Choroid plexus epithelial cell (primary cell): Measurements from ENCODE around the gene UBE2L3.
A peak's percentile ranks its signal among the peaks of the same experiment; 100 is the strongest.

Experiments
- DNase-seq: peaks from one replicate; pipeline ENCODE4 v3.0.0-alpha.2; 2010; ENCODE audit warnings: low read depth
- H3K4me3 ChIP-seq: 2 replicates; pipeline ENCODE4 v1.5.1; 2011; ENCODE audit warnings: low read depth, mild to moderate bottlenecking, control low read depth, low read length, moderate library complexity
- TF ChIP-seq, protein P1 (sequence below): conservative IDR thresholded peaks from 2 replicates; pipeline ENCODE4 v1.5.1; 2011; ENCODE audit warnings: low read depth, mild to moderate bottlenecking, control low read depth, inconsistent platforms, low read length, moderate library complexity

The UBE2L3 gene

DNA sequence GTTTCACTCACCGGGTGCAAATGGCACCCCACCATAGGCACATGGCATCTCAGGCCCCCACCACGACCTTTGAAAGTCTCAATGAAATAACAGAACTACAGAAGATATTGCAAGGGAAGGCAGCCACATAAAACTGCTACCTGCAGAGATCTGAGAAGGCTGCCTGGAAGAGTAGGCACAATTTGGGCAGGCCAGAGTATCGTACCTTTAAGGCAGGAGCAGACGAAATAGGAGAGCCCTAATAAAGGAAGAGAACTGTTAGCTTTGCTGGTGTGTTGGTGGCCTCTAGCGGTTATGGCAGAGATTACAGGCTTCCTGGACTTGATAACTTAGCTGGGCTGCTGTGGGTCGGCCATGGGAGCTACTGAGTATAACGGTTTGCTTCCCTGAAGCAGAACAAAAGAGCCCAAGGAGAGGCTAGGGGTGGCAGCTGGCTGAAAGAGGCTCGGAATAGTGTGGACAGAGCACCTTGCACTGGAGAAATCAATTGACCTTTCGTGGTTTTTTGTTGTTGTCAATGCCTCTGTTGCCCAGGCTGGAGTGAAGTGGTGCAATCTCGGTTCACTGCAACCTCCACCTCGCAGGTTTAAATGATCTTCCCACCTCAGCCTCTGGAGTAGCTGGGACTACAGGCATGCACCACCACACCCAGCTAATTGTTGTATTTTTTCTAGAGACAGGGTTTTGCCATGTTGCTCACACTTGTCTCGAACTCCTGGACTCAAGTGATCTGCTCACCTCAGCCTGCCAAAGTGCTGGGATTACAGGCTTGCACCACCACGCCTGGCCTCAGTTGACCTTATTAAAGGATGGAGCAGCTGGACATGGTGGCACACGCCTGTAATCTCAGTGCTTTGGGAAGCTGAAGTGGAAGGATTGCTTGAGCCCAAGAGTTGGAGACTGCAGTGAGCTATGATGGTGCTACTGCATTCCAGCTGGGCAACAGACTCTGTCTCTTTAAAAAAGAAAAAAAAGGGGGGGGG lies 79.4 kb downstream of the UBE2L3 start:
- H3K4me3 ChIP-seq: no peak overlapping the region

DNA sequence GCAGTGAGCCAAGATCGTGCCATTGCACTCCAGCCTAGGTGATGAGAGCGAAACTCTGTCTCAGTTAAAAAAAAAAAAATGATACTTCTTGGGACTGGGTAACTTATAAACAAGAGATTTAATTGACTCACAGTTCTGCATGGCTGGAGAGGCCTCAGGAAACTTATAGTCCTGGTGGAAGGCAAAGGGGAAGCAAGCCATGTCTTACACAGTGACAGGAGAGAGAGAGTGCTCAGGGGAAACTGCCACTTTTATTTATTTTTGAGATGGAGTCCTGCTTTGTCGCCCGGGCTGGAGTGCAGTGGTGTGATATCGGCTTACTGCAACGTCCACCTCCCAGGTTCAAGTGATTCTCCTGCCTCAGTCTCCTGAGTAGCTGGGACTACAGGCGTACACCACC lies 82.8 kb downstream of the UBE2L3 start:
- DNase-seq: no peak
- TF ChIP-seq, protein P1, sequence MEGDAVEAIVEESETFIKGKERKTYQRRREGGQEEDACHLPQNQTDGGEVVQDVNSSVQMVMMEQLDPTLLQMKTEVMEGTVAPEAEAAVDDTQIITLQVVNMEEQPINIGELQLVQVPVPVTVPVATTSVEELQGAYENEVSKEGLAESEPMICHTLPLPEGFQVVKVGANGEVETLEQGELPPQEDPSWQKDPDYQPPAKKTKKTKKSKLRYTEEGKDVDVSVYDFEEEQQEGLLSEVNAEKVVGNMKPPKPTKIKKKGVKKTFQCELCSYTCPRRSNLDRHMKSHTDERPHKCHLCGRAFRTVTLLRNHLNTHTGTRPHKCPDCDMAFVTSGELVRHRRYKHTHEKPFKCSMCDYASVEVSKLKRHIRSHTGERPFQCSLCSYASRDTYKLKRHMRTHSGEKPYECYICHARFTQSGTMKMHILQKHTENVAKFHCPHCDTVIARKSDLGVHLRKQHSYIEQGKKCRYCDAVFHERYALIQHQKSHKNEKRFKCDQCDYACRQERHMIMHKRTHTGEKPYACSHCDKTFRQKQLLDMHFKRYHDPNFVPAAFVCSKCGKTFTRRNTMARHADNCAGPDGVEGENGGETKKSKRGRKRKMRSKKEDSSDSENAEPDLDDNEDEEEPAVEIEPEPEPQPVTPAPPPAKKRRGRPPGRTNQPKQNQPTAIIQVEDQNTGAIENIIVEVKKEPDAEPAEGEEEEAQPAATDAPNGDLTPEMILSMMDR: no peak
- H3K4me3 ChIP-seq: no peak overlapping the region

More for the DNA sequence above, 79.4 kb downstream of the UBE2L3 start:
- peak; percentile 91 for DNase-seq
- TF ChIP-seq, protein P1: peak; percentile 94

DNA sequence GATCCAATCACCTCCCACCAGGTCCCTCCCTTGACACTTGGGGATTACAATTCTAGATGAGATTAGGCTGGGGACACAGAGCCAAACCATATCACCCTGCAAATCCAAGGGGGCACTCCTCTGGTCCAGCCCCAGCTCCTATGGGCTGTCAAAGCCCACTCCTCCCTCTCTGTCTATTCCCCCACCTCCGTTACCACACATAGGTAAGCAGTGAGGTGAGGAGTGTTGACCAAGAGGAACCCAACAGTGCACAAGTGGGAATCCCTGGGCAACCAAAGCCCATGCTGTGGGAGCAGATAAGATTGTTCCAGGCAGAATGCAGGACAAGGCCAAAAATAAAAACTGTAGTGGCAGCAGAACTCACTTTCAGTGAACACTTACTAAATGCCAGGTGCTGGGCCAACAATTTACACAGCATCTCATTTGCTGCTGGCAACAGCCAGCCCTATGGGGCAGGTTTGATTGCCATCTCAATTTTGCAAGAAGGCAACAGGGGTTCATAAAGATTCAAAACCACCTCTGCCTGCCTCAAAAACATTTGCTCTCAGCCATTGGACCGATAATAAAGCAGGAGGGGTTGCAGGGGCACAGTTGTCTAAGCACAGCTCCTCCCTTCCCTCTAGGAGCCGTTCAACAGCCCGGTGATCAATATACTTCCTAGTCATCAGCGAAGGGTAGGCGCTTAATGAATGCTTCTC lies 83.5 kb downstream of the UBE2L3 start:
- DNase-seq: no peak
- H3K4me3 ChIP-seq: peak overlapping the region; percentile 81
- TF ChIP-seq, protein P1: no peak

DNA sequence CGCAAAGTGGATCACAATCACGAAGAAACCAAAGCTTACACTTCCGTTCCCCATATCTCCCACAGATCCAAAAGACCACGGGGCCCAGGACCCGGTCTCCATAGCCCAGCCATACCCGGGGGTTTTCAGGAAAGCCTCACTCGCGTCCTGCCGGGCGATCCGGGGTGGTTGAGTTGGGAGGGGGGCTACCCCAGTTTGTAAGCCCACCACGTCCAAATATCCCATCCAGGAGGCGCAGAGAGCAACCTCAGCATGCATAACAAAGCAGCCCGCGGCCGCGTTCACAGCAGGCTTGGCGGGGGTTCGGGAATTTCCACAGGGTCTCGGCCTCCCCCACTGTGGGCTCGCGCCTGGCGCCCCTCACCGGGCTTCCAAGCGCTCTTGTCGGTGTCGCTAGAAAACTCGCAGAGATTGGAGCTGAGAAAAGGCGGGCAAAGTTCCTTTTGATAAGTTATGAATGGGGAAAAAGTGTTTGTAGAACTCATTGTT lies 84.1 kb downstream of the UBE2L3 start:
- TF ChIP-seq, protein P1: no peak
- H3K4me3 ChIP-seq: peak overlapping the region; percentile 81
- no peak for DNase-seq

DNA sequence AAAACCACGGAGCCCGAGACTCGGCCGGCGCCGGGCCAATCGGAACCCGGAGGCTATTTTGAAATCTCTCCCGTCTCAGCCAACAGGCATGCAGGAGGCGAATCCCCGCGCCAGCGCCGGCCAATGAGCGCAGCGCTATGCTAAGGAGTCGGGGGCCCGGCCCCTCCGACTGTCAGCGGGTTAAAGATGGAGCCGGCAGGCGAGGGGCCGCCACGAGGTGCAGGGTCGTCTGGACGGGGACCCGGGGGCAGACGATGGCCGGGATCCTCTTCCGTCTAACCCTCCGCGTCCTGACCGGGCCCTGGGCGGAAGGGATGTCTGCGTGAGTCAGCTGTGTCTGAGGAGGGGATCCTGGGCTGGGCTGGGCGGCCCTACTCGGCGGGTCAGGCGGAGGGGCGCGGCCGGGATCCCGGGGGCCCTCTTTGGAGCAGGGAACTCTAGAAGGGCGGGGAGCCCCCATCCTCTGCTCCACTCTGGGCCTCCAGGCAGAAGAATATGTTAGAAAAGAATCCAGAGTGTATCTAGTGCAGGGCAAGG lies 84.6 kb downstream of the UBE2L3 start:
- DNase-seq: peak; percentile 86
- TF ChIP-seq, protein P1: no peak
- peak overlapping the region; percentile 81 for H3K4me3 ChIP-seq

DNA sequence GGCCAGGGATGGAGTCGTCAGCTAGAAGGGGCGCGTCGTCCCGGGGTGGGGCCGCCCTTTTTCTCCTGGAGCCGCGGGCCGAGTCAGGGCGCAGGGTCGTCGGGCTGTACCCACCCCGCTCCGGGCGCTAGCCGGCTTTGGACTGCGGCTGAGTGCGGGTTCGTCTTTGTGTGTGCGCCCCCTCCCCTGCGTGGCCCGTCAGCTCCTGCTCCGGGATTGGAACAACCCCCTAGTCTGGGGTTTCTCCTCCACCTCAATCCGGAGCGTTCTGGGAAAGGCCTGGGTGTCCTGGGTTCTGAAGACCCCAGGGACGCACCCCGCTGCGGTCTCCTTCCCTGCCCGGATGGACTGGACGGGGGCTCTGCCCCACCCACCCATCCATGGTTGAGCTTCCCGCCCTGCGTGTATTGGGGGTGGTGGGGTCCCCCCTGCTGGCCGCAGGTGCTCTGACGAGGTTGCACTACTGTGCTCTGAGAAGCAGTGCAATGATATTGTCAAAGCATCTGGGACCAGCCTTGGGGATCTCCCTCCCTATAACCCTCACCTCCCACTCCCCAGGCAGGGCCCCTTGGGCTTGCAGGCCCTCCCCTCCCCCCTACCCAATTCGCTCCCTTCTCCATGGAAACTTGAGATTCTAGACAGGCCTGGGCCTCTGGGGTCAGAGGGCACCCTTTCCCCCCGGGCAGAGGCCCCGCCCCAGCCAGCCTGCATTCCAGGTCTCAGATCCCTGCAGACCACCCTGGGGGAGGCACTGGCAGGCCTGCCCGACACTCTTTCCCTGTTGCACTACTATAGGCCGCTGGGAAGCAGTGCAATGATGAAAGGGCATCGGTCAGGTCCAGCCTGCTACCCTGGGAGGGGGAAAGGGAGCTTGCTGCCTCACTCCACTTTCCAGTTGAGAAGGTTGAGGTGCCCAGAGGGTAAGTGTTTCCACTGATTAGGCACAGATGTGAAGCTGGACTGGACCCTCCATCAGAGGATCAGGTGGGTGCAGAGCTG lies 85.3 kb downstream of the UBE2L3 start:
- TF ChIP-seq, protein P1: no peak
- H3K4me3 ChIP-seq: peak overlapping the region; percentile 81
- no peak for DNase-seq
